Measurements from ENCODE around the gene PMIS2. TPM values are rescaled to one million over a fixed set of nuclear protein-coding genes. Genes with fewer than 3 reads are reported as not detected.
"Not testable (repeated sequence)": the region's sequence is repeated elsewhere in the genome, so short reads cannot be mapped to it uniquely, and the experiment has no call there.

PMIS2 gene
- total RNA-seq, 1 experiment from 2014 or later: not detected

DNA sequence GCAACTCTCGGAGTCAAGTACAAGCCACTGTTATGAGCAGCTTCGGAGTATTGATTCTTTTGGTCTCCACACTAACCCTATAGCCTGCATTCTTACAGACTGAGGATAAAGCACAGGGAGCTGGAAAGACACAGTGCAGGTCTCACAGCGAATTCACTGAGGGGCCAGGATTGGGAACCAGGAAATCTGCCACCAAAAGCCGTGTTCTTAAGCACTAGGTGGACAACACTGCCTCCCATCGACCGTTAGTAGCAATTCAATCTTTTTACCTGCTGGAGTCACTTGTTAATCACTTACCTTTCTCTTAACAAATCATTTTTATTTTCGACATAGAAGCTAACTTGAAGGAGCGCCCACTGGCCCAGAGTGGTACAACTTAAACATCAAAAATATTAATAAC is 6.3 kb downstream of the PMIS2 start (continued):
- TF ChIP-seq, protein P1, sequence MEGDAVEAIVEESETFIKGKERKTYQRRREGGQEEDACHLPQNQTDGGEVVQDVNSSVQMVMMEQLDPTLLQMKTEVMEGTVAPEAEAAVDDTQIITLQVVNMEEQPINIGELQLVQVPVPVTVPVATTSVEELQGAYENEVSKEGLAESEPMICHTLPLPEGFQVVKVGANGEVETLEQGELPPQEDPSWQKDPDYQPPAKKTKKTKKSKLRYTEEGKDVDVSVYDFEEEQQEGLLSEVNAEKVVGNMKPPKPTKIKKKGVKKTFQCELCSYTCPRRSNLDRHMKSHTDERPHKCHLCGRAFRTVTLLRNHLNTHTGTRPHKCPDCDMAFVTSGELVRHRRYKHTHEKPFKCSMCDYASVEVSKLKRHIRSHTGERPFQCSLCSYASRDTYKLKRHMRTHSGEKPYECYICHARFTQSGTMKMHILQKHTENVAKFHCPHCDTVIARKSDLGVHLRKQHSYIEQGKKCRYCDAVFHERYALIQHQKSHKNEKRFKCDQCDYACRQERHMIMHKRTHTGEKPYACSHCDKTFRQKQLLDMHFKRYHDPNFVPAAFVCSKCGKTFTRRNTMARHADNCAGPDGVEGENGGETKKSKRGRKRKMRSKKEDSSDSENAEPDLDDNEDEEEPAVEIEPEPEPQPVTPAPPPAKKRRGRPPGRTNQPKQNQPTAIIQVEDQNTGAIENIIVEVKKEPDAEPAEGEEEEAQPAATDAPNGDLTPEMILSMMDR (IDR thresholded peaks at IDR 0.05 in 2 of 3, conservative IDR thresholded peaks at IDR 0.05 in 1 of 3; ENCODE audit: borderline replicate concordance in 1 of 3, insufficient read depth in 1 of 3, low read depth in 2 of 3, low read length in 2 of 3): peak; percentile 52 to 70 (median 59); a peak in 5 of 6 replicates

DNA sequence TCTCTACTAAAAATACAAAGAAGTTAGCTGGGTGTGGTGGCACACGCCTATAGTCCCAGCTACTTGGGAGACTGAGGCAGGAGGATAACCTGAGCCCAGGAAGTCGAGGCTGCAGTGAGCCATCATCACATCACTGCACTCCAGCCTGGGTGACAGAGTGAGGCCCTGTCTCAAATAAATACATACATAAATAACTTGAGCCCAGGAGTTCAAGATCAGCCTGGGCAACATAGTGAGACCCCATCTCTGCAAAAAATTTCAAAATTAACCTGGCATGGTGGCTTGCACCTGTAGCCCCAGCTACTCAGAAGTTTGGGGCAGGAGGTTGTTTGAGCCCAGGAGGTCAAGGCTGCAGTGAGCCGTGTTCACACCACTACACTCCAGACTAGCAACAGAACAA is 9.1 kb downstream of the PMIS2 start:
- H3K27ac ChIP-seq (ENCODE audit: low read depth, low read length); H3K79me2 ChIP-seq (ENCODE audit: insufficient read depth, low read length); ATAC-seq; H3K9ac ChIP-seq (ENCODE audit: low read length); intact Hi-C loops (cut with micrococcal nuclease); H3K9me2 ChIP-seq (ENCODE audit: insufficient read depth); H3K9me3 ChIP-seq (ENCODE audit: control insufficient read depth in 1 of 2, insufficient read depth in 1 of 2, low read depth in 1 of 2, low read length in 2 of 2); BruUV-seq (replicated peaks); H4K20me1 ChIP-seq (ENCODE audit: insufficient read depth); POLR2A ChIA-PET; H3K36me3 ChIP-seq (ENCODE audit: control insufficient read depth in 1 of 2, insufficient read depth in 2 of 2, low read length in 2 of 2); H3K4me2 ChIP-seq (ENCODE audit: low read length); H3K27me3 ChIP-seq (ENCODE audit: insufficient read depth, low read length); H2AFZ ChIP-seq (ENCODE audit: low read depth, low read length, poor library complexity, severe bottlenecking); CTCF ChIA-PET; H3K4me3 ChIP-seq (replicated peaks in 1 of 2; ENCODE audit: low read depth in 1 of 2, low read length in 2 of 2); DNase-seq (ENCODE audit: low read depth, low spot score); RAD21 ChIA-PET (ENCODE audit: low non-redundant PET in 1 of 2, low total read pairs in 2 of 2, uncharacterized antibody in 2 of 2, unreplicated experiment in 2 of 2): not testable (repeated sequence)
- peaks cover 2 to 14% of the 10 kb centered on the region in 2 experiments; a peak in 3 of 4 replicates for H3K4me1 ChIP-seq (ENCODE audit: control insufficient read depth in 1 of 2, insufficient read depth in 2 of 2, low read length in 2 of 2)

DNA sequence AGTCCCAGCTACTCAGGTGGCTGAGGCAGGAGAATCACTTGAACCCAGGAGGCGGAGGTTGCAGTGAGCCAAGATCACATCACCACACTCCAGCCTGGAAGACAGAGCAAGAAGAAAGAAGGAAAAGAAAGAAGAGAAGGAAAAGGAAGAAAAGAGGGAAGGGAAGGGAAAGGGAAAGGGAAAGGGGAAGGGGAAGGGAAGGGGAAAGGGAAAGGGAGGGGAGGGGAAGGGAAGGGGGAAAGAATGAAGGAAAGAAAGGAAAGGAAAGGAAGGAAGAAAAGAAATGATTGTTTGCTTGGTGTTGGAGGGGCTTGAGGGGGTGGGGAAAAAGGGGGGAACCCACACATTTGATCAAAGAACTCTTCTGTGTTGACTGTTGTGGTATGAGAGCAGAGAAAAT is 10.0 kb downstream of the PMIS2 start:
- ATAC-seq: no peak
- no peak for DNase-seq (ENCODE audit: low read depth, low spot score)
- H2AFZ ChIP-seq (ENCODE audit: low read depth, low read length, poor library complexity, severe bottlenecking): no peak overlapping the region
- no peak overlapping the region for H3K9ac ChIP-seq (ENCODE audit: low read length)
- H3K79me2 ChIP-seq (ENCODE audit: insufficient read depth, low read length): no peaks in the 10 kb centered on the region
- no peak overlapping the region for H3K27ac ChIP-seq (ENCODE audit: low read depth, low read length)
- RAD21 ChIA-PET (ENCODE audit: low non-redundant PET in 1 of 2, low total read pairs in 2 of 2, uncharacterized antibody in 2 of 2, unreplicated experiment in 2 of 2): no interaction called here
- intact Hi-C loops (cut with micrococcal nuclease): no loop called here
- no peaks in the 10 kb centered on the region for H3K9me2 ChIP-seq (ENCODE audit: insufficient read depth)
- no peaks in the 10 kb centered on the region for H3K9me3 ChIP-seq (ENCODE audit: control insufficient read depth in 1 of 2, insufficient read depth in 1 of 2, low read depth in 1 of 2, low read length in 2 of 2)
- POLR2A ChIA-PET: no interaction called here
- H3K4me3 ChIP-seq (replicated peaks in 1 of 2; ENCODE audit: low read depth in 1 of 2, low read length in 2 of 2): no peak overlapping the region
- no peak overlapping the region for H3K4me2 ChIP-seq (ENCODE audit: low read length)
- CTCF ChIA-PET: no interaction called here
- no peaks in the 10 kb centered on the region for H3K27me3 ChIP-seq (ENCODE audit: insufficient read depth, low read length)
- BruUV-seq (replicated peaks): no TSS peak
- TF ChIP-seq TCF7L2 (IDR thresholded peaks at IDR 0.05; ENCODE audit: borderline replicate concordance, extremely low read depth, insufficient read depth, insufficient read length) (no peak), POLR2A (IDR thresholded peaks at IDR 0.05; ENCODE audit: borderline replicate concordance, extremely low read depth, insufficient read depth, insufficient read length) (no peak)
- peaks cover 2 to 14% of the 10 kb centered on the region in 2 experiments; a peak in 3 of 4 replicates for H3K4me1 ChIP-seq (ENCODE audit: control insufficient read depth in 1 of 2, insufficient read depth in 2 of 2, low read length in 2 of 2)
- no peaks in the 10 kb centered on the region for H3K36me3 ChIP-seq (ENCODE audit: control insufficient read depth in 1 of 2, insufficient read depth in 2 of 2, low read length in 2 of 2)
- no peaks in the 10 kb centered on the region for H4K20me1 ChIP-seq (ENCODE audit: insufficient read depth)

Data from HCT116 (cell line).